GM18909 (cell line): ENCODE data around the gene DBNL.
"Not testable (repeated sequence)": the region's sequence is repeated elsewhere in the genome, so short reads cannot be mapped to it uniquely, and the experiment has no call there.

Experiments
- ATAC-seq: cut with Tn5 transposase; IDR thresholded peaks from one replicate; pipeline ENCODE4 v1.9.1; 2021; ENCODE audit warnings: mild to moderate bottlenecking; ENCODE audit not compliant: unreplicated experiment, poor library complexity

The DBNL gene

DNA sequence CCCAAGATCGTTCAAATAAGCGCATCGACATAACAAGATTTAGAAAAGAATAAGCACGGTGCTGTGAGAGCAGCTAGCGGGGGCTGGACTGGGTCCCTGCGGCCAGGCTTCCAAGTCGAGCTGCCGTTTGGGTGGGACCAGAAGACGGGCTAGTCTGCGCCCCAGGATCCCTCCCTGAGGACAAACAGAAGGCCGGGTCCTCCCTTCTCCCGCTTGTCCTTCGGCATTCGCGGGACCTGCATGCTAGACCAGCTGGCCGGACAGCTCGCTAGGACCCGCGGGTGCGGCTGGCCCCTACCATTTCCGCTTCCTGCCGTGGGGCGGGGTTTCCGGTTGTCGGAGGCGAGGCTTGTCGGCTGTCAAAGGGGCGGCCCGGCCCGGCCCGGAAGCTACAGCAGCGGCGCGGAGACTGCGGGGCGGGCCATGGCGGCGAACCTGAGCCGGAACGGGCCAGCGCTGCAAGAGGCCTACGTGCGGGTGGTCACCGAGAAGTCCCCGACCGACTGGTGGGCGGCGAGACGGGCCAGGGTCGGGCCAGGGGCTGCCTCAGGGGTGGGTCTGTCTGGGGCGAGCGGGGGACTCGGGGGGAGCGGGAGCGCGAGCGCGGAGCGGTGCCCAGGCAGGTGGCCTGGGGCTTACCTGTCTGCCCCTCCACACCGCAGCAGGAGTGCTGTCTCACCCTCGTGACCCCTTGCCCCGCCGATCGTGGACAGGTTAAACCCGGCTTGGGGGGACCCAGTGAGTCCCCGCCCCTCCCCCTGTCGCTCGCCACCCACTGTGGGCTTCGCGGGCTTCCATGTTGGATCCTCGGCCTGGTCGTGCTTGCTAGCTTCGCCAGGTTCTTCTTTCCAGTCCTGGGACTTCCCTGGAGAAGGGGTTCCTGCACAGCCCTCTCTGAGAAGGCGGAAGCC lies at the start of gene DBNL:
TSS of gene DBNL (plus strand) at position 388 of the 911 bp plus-strand sequence. CDS start at position 424, 36 bp downstream.
- peak; percentile 71 for ATAC-seq

DNA sequence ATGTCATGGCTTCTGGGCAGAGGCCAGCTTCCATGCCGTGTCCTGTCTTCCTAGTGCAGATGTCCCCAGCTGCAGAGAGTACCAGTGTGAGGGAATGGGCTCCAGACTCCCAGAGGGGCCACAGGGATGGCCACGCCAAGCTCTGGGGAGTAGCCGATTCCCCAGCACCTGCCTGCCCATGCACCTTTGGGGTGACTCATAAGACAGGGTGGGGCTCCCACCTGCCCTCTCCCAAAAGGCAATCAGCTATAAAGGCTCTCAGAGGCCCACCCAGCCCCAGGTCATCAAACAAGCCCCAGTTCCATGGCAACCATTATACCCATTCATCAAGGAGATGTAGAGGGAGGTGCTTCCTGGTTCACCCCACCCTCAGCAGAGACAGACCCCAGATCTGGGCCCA lies 47.0 kb upstream of the DBNL start, which contains the start of gene SPDYE1:
TSS of gene SPDYE1 (plus strand) at position 366 of the 400 bp plus-strand sequence. CDS start 2,053 bp downstream, outside the sequence.
- not testable (repeated sequence) for ATAC-seq

DNA sequence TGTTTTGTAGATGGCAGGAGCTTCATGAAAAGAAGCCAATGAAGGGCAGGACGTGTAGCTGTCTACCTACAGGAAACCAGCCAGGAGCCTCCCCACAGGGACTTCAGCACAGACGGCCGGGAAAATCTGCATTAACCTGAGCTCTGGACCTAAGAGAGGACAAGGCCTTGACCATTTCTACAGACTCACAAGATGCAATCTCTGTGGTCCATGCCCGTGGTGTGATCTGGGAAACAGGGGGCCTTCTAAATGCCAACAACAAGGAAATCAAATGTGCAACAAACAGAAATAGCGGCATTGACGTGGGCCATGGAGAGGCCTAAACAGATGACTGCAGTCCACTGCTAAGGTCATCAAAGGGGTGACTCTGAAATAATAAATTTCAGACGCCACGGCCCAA lies 32.4 kb upstream of the DBNL start:
- not testable (repeated sequence) for ATAC-seq

DNA sequence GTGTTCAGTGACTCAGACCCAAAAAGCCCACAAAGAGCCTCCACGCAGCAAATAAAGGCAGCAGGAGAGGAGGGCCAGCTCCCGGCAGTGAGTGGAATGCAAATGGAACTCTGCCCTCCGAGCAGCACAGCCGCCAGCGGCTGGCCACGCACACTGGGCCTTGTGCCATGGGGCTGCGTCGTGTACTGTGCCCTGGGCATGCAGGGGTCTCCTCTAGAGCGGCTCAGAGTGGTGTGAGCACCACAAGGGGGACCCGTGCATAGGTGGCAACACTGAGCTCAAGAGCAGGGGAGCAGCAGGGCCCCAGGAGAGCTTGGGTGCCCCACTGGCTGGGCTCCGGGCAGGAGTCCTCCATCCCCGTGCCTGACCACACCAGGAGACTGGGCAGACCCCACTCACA lies 29.4 kb upstream of the DBNL start:
- ATAC-seq = not testable (repeated sequence)

DNA sequence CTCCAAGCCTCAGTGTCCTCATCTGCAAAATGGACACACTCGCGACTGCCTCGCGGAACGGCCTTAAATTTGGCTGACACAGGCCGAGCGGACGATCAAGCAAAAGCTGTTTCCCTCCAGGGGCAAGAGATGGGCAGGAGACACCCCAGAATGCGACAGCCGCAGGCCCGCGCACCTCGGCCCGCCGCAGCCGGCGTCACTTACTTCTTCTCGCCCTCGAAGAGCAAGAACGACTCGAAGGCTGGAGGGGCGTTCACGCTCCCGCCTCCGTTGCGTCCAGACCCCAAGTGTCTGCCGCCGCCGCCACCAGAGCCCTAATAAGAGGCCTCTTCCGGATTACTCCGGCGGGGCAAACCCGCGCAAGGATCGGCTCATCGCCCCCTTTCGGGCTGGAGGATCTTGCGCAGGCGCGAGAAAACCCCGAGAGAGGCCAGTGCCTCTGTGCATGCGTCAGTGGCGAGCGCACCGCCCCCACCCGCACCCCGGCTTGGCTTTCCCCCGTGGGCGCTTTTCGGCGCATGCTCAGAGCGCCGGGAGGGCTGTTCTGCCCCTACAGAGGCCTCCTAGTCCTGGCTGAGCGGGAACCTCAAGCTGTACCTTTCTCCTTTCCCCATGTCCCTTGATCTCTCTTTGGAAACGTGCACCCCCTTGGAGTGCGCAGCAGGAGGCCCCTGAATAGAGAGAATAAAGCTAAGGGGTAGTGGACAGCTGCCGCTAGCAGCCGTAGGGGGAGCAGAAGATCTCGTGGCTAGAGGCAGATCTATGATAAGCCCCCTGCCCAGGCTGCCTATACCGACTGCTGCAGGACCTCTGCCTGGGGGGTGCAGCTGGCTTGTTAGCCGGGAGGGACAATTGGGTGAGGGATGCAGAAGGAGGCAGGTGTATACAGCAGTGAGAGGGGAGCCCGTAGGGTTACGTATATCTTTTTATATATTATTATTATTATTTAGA lies 25.4 kb upstream of the DBNL start:
- ATAC-seq = peak; percentile 94

DNA sequence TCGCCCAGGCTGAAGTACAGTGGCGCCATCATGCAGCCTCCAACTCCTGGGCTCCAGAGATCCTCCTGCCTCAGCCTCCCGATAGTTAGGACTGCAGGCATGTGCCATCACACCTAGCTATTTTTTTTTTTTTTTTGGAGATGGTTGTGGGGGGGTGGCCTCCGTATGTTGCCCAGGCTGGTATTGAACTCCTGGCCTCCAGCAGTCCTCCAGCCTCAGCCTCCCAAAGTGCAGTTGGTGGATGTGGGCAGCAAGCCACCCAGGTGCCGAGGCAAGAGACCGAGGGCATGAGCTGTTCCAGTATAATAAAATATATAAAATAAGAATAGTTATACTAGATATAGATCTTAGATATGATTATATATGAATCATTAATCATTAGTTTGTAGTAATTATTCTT lies 24.7 kb upstream of the DBNL start:
- not testable (repeated sequence) for ATAC-seq

DNA sequence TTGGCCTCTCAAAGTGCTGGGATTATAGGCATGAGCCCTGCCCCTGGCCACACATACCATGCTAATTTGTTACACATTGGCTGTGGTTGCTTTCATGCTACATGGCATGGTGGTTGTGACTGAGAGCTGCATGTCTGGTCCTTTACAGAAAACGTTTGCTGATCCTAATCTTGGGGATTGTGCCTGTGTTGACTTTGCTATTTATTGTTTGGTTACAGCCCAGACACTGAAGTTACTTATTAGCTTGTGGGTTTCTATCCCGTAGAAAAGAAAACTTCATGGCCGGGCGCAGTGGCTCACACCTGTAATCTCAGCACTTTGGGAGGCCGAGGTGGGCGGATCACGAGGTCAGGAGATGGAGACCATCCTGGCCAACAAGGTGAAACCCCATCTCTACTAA lies 22.4 kb upstream of the DBNL start:
- not testable (repeated sequence) for ATAC-seq

DNA sequence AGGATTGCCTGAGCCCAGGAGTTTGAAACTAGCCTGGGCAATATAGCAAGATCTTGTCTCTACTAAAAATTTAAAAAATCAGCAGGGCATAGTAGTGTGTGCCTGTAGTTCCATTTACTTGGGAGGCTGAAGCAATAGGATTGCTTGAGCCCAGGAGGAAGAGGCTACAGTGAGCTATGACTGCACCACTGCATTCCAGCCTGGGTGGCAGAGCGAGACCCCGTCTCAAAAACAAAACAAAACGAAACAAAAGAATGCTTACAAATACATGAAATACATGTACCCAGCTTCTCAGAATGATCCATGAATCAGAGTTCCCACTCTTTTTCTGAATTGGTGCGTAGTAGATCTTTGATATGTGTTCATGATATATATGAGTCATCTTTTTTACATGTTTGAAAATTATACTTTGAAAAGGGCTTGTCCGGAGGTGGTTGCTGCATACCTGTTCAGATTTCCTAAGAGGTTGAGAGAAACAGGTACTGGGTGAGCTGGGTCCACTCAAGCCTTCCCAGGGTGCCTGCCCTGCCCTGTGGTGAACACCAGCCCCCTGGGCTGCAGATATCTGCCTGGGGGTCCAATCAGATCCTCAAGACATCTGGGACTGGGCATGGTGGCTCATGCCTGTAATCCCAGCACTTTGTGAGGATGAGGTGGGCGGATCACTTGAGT lies 21.6 kb upstream of the DBNL start:
- not testable (repeated sequence) for ATAC-seq

DNA sequence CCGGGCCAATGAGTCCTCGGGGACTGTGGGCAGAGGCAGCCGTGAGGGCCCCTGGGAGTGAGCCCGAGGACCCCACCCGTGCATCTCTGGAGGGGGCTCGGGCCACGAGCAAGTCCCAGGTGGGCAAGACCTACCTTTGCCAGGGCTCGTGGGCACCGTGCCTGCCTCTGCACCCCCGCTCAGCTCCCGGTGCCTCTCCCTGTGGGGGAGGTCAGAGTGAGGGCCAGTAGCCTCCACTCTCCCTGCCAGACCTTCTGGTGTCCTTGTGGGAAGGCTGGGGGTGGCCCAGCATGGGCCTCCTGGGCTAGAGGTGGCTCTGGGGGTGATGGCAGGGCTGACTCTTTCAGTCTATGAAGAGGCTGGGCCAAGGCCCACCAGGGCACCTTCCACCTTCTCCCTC lies 15.1 kb upstream of the DBNL start:
- not testable (repeated sequence) for ATAC-seq

DNA sequence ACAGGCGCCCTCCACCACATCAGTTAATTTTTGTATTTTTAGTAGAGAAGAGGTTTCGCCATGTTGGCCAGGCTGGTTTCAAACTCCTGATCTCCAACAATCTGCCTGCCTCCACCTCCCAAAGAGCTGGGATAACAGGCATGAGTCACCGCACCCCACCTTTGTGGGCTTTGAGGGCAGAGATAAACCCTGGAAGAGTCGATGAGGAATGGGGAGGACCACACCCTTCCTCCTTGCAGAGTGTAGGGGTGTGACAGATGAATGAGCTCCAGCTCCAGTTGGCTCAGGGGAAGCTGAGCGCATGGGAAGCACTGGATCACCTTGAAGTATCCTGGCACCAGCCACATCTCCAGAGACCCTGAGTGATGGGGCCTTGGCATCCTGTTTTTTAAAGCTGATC lies 14.5 kb upstream of the DBNL start:
- ATAC-seq = not testable (repeated sequence)

DNA sequence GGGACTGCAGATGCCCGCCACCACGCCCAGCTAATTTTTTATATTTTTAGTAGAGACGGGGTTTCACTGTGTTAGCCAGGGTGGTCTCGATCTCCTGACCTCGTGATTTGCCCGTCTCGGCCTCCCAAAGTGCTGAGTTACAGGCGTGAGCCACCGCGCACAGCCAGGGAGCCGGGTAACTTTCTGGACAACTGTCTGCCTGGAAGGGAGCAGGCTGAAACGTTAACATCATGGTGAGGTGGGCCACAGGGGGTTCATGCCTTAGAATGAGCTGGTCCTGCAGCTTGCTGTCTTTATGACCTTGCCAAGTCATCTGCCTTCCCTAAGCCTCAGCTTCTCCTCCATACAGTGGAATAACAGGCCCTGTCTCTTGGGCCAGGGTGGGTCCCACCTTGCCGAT lies 13.2 kb upstream of the DBNL start:
- ATAC-seq = not testable (repeated sequence)

DNA sequence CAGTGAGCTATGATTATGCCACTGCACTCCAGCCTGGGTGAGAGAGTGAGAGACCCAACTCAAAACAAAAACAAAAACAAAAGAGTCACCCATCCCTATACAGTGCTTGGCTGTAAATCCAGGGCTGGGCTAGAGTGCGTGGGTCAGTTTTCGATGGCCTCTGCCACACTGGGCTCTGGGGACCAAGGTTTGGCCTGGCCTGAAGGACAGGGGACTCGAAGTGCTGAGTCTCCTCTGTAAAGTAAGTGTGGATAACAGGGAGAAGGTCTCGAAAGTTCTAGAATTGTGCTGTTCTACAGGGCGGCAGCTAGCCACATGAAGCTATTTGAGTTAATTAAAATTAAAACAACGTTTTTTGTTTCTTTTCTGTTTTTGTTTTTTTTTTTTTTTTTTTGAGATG lies 12.5 kb upstream of the DBNL start:
- ATAC-seq = not testable (repeated sequence)

DNA sequence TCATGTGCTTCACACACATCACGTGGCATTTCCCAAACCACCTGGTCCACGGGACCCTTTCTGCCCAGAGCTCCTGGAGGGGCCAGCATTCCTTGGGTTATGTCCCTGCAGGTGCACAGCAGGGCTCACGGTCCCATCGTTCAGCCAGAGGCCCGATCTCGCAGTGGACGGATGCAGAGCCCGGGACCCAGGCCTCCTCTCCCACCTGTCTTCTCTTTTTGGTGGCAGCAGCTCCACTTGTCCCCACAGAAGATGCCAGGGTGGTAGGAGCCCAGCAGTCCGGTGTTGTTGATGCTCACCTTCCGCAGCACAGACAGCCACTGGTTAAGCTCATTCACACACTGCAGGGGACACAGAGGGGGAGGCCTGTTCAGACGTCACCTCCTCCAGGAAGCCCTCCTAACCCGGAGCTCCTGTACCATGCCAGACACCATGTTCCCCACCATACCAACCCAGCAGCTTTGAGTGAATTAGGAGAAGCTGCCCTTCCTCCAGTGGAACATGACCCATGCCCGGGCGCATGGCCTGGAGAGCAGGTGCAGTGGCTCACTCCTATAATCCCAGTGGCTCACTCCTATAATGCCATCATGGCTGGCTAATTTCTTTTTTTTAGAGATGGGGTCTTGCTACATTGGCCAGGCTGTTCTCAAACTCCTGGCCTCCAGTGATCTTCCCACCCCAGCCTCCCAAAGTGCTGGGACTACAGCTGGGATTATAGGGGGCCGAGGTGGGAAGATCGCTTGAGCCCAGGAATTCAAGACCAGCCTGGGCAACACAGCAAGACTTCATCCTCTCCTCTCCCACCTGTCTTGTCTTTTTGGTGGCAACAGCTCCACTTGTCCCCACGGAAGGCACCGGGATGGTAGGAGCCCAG lies 10.3 kb upstream of the DBNL start:
- ATAC-seq = not testable (repeated sequence)

DNA sequence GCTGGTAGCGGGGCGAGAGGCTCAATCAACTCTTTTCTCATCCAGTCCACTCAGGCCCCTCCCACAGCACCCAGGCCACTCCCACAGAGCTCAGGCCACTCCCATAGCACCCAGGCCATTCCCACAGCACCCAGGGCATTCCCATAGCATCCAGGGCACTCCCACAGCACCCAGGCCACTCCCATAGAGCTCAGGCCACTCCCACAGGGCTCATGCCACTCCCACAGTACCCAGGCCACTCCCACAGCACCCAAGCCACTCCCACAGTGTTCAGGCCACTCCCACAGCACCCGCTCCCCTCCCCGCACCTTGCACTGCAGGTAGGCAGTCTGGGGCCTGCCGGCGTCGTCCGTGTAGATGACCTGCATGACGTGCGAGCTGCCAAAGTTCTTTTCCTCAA lies 8.1 kb upstream of the DBNL start:
- not testable (repeated sequence) for ATAC-seq

DNA sequence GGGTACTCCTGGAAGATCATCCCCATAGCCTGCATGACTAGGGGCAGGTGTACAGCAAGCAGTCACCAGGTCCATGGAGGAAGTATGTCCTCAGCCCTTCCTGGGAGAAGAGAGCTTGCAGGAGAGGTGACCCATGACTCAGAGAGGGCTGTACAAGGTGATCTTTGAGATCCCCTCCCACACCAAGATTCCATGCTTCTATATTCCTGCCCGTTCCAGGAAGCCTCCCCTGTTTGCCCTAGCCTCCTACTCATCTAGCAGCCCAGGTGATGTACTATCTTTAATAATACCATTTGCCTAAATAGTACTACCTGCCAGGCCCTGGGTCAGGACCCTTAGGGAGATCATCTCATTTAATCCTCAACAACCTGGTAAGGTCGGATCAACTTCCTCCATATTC lies 6.6 kb upstream of the DBNL start:
- ATAC-seq = not testable (repeated sequence)

DNA sequence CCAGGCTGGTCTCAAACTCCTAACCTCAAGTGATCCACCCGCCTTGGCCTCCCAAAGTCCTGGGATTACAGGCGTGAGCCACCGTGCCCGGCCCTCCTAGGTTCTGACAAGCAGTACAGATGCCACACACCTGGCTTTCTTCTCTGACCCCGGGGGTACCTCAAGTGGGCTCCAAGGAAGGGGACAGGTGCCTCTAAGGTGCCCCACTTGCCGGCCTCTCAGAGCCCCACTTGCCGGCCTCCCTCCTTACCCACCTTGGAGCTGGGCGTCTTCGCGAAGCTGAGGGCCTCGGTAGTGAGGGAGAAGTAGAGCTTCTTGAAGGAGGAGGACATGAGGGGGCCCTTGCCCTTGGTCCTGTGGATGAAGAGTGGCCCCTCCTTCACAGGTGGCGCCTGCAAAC lies 5.9 kb upstream of the DBNL start:
- ATAC-seq = not testable (repeated sequence)

DNA sequence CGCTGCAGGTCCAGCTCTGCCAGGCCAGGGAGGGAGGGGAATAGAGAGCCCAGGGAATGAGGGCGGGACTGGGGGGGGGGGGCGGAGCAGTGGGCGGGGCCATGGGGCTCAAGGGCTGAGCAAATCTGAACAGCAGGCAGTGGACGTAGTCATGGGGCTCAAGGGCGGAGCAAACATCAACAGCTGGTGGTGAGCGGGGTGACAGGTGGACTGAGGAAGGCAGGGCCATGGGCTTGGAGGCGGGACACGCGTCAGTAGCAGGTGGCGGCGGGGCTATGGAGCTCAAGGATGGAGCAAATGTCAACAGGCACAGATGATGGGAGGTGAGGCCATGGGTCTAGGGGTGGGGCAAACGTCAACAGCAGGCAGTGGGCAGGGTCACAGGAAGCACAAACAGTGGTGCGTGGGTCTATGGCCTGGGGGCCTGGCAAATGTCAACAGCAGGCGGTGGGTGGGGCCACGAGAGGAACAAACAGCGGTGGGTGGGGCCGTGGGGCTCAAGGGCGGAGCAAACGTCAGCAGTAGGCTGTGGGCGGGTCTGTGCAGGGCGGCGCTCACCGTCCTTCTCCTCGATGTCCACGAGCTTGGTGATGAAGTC lies 5.4 kb upstream of the DBNL start:
- ATAC-seq = peak; percentile 78

DNA sequence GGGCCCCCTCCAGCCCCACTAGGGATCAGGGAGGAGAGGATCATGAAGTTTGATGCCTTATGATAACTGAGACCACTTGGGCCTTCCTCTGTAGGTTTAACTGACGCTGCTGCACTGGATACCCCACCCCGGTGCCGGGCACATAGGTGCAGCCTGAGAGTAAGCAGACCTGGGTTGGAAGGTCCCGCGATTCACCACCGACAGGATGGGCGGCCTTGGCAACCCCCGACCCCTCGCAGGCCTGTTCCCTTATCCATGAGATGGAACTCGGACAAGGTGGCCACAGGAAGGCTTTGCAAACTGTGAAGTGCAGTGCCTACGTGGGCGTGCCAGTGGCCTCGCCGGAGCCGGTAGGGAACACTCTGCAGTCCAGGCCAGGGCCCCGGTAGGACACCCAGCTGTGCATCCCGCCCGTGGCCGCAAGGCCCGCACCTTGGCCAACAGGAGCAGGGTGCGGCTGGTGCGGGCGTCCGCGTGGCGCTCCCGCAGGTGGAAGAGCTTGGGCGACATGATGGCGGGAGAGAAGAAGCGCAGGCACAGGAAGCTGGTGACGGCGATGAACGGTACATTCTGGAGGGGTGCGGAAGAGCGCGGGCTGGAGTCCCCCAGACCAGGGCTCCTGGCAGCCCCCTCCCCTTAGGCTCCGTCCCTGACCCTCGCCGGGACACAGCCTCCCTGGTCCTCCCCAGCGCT lies 4.6 kb upstream of the DBNL start:
- ATAC-seq = peak; percentile 2
